Measurements from ENCODE around the gene GLI3. TPM values are rescaled to one million over a fixed set of nuclear protein-coding genes. Genes with fewer than 3 reads are reported as not detected.

Gene GLI3
- total and polyA plus RNA-seq, 2 of the 8 experiments (the other 6 are each of a cell fraction or from before 2014, with no cell fraction given): 8.0 to 31.1 TPM

GRCh38 chr7:42085531-42085930 lies 151.5 kb downstream of the GLI3 start:
- POLR2A ChIA-PET (ENCODE audit: partially characterized antibody): interaction anchor here (1.0 kb wide), 1 partner anchor 143 kb away, joined by 3 read pairs; no protein-coding TSS in a partner anchor
- peaks cover 0 to 10% of the 10 kb centered on the region in 2 experiments; a peak in 2 of 4 replicates for H3K79me2 ChIP-seq (ENCODE audit: control insufficient read depth in 1 of 2, insufficient read depth in 2 of 2, low read length in 2 of 2)
- WGBS, 2 experiments (ENCODE audit: extremely low coverage in 1 of 2, insufficient coverage in 1 of 2, insufficient read length in 1 of 2, insufficient replicate concordance in 2 of 2, low coverage in 1 of 2, low lambda C conversion rate in 2 of 2, missing lambda C conversion rate in 1 of 2): 58% methylated on average over 3 of the region's 3 CpGs; no CpG with 5 or more reads in 1 of the 2 experiments
- TF ChIP-seq POU5F1 (IDR thresholded peaks at IDR 0.05; ENCODE audit: low read depth, low read length): no peak
- no peak for TF ChIP-seq TAF1 (IDR thresholded peaks at IDR 0.05; ENCODE audit: low read depth, low read length)
- no peak for TF ChIP-seq NANOG (IDR thresholded peaks at IDR 0.05; ENCODE audit: insufficient read depth, low read depth, low read length, poor library complexity, severe bottlenecking)
- no peak for TF ChIP-seq FOSL1 (IDR thresholded peaks at IDR 0.05; ENCODE audit: insufficient read depth, low read depth, low read length)
- TF ChIP-seq SRF (IDR thresholded peaks at IDR 0.05; ENCODE audit: low read depth, low read length): no peak

More at GRCh38 chr7:42085531-42085930, 151.5 kb downstream of the GLI3 start:
- Histone ChIP-seq H3K23me2 (ENCODE audit: low read depth, low read length) (no peaks in the 10 kb centered on the region), H4K20me1 (replicated peaks in 1 of 2; ENCODE audit: control insufficient read depth in 1 of 2, insufficient read depth in 2 of 2, low read length in 2 of 2) (peaks cover 20 to 36% of the 10 kb centered on the region in 2 experiments), H3K79me1 (ENCODE audit: low read depth, low read length) (no peaks in the 10 kb centered on the region; the same call in 1 of the 2 replicates), H2BK12ac (ENCODE audit: low read depth, low read length) (no peak overlapping the region), H3K9me3 (ENCODE audit: insufficient read depth in 2 of 2, low read depth in 1 of 2, low read length in 1 of 2) (no peaks in the 10 kb centered on the region), H3K4ac (replicated peaks; ENCODE audit: insufficient read length, low read depth, low read length) (no peak overlapping the region), H3K23ac (ENCODE audit: insufficient read length) (no peak overlapping the region), H3K4me3 (ENCODE audit: extremely low read depth in 1 of 4, insufficient read depth in 2 of 4, low read depth in 3 of 4, low read length in 4 of 4) (no peak overlapping the region), H3K56ac (replicated peaks; ENCODE audit: insufficient read length, low read depth, low read length) (no peak overlapping the region), H3K4me2 (ENCODE audit: insufficient read depth in 1 of 2, low read depth in 2 of 2, low read length in 2 of 2) (no peak overlapping the region), H3K14ac (ENCODE audit: insufficient read length) (no peak overlapping the region), H3K36me3 (ENCODE audit: control insufficient read depth in 2 of 4, insufficient read depth in 4 of 4, low read length in 3 of 4) (no peaks in the 10 kb centered on the region), H2AK5ac (ENCODE audit: low read depth, low read length) (no peak overlapping the region), H3K18ac (ENCODE audit: extremely low read depth, low read length) (no peak overlapping the region), H4K5ac (ENCODE audit: insufficient read length, low read depth, low read length) (no peak overlapping the region), H3K9ac (replicated peaks in 1 of 4; ENCODE audit: extremely low read depth in 1 of 4, low read depth in 3 of 4, low read length in 3 of 4) (no peak overlapping the region), H2BK15ac (ENCODE audit: low read length) (no peak overlapping the region), H2BK5ac (ENCODE audit: low read depth, low read length) (no peak overlapping the region), H2AFZ (ENCODE audit: low read length) (no peak overlapping the region), H4K8ac (ENCODE audit: extremely low read depth, insufficient read depth, low read length) (no peak overlapping the region), H3K27me3 (replicated peaks in 1 of 4; ENCODE audit: control insufficient read depth in 3 of 4, extremely low read depth in 1 of 4, insufficient read depth in 3 of 4, low read length in 3 of 4) (peaks cover 32 to 44% (median 40%) of the 10 kb centered on the region in 4 experiments), H3K27ac (ENCODE audit: low read depth, low read length) (no peak overlapping the region), H4K91ac (replicated peaks; ENCODE audit: insufficient read length, low read length) (no peak overlapping the region), H2BK20ac (ENCODE audit: low read length) (no peak overlapping the region), H2BK120ac (replicated peaks; ENCODE audit: low read depth, low read length) (no peak overlapping the region), H3K4me1 (replicated peaks in 1 of 4; ENCODE audit: control insufficient read depth in 3 of 4, insufficient read depth in 4 of 4, low read length in 3 of 4) (peaks cover 0 to 6% (median 4%) of the 10 kb centered on the region in 4 experiments; a peak in 6 of 7 replicates)
- no peak for FAIRE-seq
- DNase-seq (ENCODE audit: low read depth in 1 of 2, low spot score in 2 of 2): no peak
- CTCF ChIA-PET (ENCODE audit: partially characterized antibody): no interaction called here
